SK-N-SH treated with all-trans-retinoic acid at 6 μM for 48 hours (cell line): ENCODE measurements around the gene PPY.

ENCODE experiments used
- ATAC-seq: fragments of 200-7000 bp; cut with Tn5 transposase; 3 replicates; pipeline ENCODE4 v1.9.1; 2020; ENCODE audit warnings: mild to moderate bottlenecking, moderate library complexity
- ARNTL ChIP-seq: fragments of 450-650 bp; formaldehyde crosslinking; IDR thresholded peaks from 2 replicates; pipeline ENCODE4 v1.5.0; 2020; ENCODE audit warnings: low read depth, mild to moderate bottlenecking, moderate library complexity, borderline replicate concordance
- BACH2 ChIP-seq: fragments of 250-450 bp; sonication (Bioruptor Pico); IDR thresholded peaks from 2 replicates; pipeline ENCODE4 v1.9.0; 2021; ENCODE audit warnings: mild to moderate bottlenecking, borderline replicate concordance
- CREB5 ChIP-seq: fragments of 250-450 bp; sonication (Bioruptor Pico); IDR thresholded peaks from 2 replicates; pipeline ENCODE4 v1.5.1; 2020; ENCODE audit warnings: low read depth, mild to moderate bottlenecking, moderate library complexity
- CSDC2 ChIP-seq: fragments of 250-450 bp; sonication (Bioruptor Pico); IDR thresholded peaks from 2 replicates; pipeline ENCODE4 v1.5.0; 2020; ENCODE audit warnings: mild to moderate bottlenecking, moderate library complexity
- CSRNP3 ChIP-seq: fragments of 250-450 bp; sonication (Bioruptor Pico); IDR thresholded peaks from 2 replicates; pipeline ENCODE4 v1.5.1; 2021; ENCODE audit warnings: mild to moderate bottlenecking, moderate library complexity
- ESRRG ChIP-seq: fragments of 250-450 bp; sonication (Bioruptor Pico); IDR thresholded peaks from 2 replicates; pipeline ENCODE4 v1.6.1; 2021; ENCODE audit warnings: mild to moderate bottlenecking
- GLIS3 ChIP-seq: fragments of 250-450 bp; sonication (Bioruptor Pico); IDR thresholded peaks from 2 replicates; pipeline ENCODE4 v1.5.0; 2020; ENCODE audit warnings: mild to moderate bottlenecking, moderate library complexity
- ISL1 ChIP-seq: fragments of 250-450 bp; sonication (Bioruptor Pico); IDR thresholded peaks from 2 replicates; pipeline ENCODE4 v2.1.2; 2022; ENCODE audit warnings: mild to moderate bottlenecking, moderate library complexity
- OSR1 ChIP-seq: fragments of 250-450 bp; sonication (Bioruptor Pico); IDR thresholded peaks from 2 replicates; pipeline ENCODE4 v1.8.0; 2022; ENCODE audit warnings: moderate library complexity, mild to moderate bottlenecking, inconsistent platforms
- PATZ1 ChIP-seq: fragments of 250-450 bp; sonication (Bioruptor Pico); IDR thresholded peaks from 2 replicates; pipeline ENCODE4 v1.8.0; 2020; ENCODE audit warnings: mild to moderate bottlenecking, moderate library complexity, borderline replicate concordance
- POU6F1 ChIP-seq: fragments of 250-450 bp; sonication (Bioruptor Pico); IDR thresholded peaks from 2 replicates; pipeline ENCODE4 v1.8.0; 2021; ENCODE audit warnings: low read depth, mild to moderate bottlenecking, moderate library complexity, borderline replicate concordance
- PPARA ChIP-seq: fragments of 250-450 bp; sonication (Bioruptor Pico); IDR thresholded peaks from 2 replicates; pipeline ENCODE4 v1.5.0; 2020; ENCODE audit warnings: mild to moderate bottlenecking, borderline replicate concordance
- RARB ChIP-seq: fragments of 250-450 bp; sonication (Bioruptor Pico); IDR thresholded peaks from 2 replicates; pipeline ENCODE4 v1.8.0; 2021; ENCODE audit warnings: mild to moderate bottlenecking, moderate library complexity
- SNAI2 ChIP-seq: fragments of 250-450 bp; sonication (Bioruptor Pico); IDR thresholded peaks from 2 replicates; pipeline ENCODE4 v1.5.0; 2020; ENCODE audit warnings: mild to moderate bottlenecking, moderate library complexity
- TCF4 ChIP-seq: fragments of 250-450 bp; sonication (Bioruptor Pico); IDR thresholded peaks from 2 replicates; pipeline ENCODE4 v1.8.0; 2021; ENCODE audit warnings: mild to moderate bottlenecking, moderate library complexity, borderline replicate concordance
- TOX ChIP-seq: fragments of 250-450 bp; sonication (Bioruptor Pico); IDR thresholded peaks from 2 replicates; pipeline ENCODE4 v1.8.0; 2021; ENCODE audit warnings: mild to moderate bottlenecking, moderate library complexity, borderline replicate concordance
- TSHZ2 ChIP-seq: fragments of 250-450 bp; sonication (Bioruptor Pico); IDR thresholded peaks from 2 replicates; pipeline ENCODE4 v1.5.0; 2020; ENCODE audit warnings: mild to moderate bottlenecking, moderate library complexity
- ZC3H10 ChIP-seq: fragments of 250-450 bp; sonication (Bioruptor Pico); IDR thresholded peaks from 2 replicates; pipeline ENCODE4 v1.5.1; 2021; ENCODE audit warnings: mild to moderate bottlenecking, moderate library complexity
- ZFP3 ChIP-seq: fragments of 250-450 bp; sonication (Bioruptor Pico); IDR thresholded peaks from 2 replicates; pipeline ENCODE4 v1.5.0; 2020; ENCODE audit warnings: mild to moderate bottlenecking, moderate library complexity
- ZFP30 ChIP-seq: fragments of 450-650 bp; formaldehyde crosslinking; IDR thresholded peaks from 2 replicates; pipeline ENCODE4 v1.5.0; 2022; ENCODE audit warnings: mild to moderate bottlenecking, moderate library complexity
- ZNF565 ChIP-seq: fragments of 450-650 bp; formaldehyde crosslinking; conservative IDR thresholded peaks from 2 replicates; pipeline ENCODE4 v1.5.0; 2020; ENCODE audit warnings: low read depth, mild to moderate bottlenecking, moderate library complexity
- ZNF70 ChIP-seq: fragments of 450-650 bp; formaldehyde crosslinking; IDR thresholded peaks from 2 replicates; pipeline ENCODE4 v1.5.0; 2020; ENCODE audit warnings: mild to moderate bottlenecking, moderate library complexity
- ZNF8 ChIP-seq: fragments of 450-650 bp; formaldehyde crosslinking; IDR thresholded peaks from 2 replicates; pipeline ENCODE4 v1.5.0; 2020; ENCODE audit warnings: mild to moderate bottlenecking, moderate library complexity

The PPY gene

GRCh38 chr17:43942051-43942685 lies at the start of gene PPY:
Gene PPY (minus strand): TSS chr17:43942476. CDS start chr17:43941654, 822 bp downstream.
- TF ChIP-seq ZFP30 (CRISPR knock-in tag) (no peak), PPARA (CRISPR knock-in tag) (no peak), ZC3H10 (CRISPR knock-in tag) (no peak), ZNF70 (CRISPR knock-in tag) (no peak), CSRNP3 (CRISPR knock-in tag) (no peak), POU6F1 (CRISPR knock-in tag) (no peak), ISL1 (CRISPR knock-in tag) (no peak), CSDC2 (CRISPR knock-in tag) (no peak), ZNF565 (CRISPR knock-in tag) (no peak), TCF4 (CRISPR knock-in tag) (no peak), CREB5 (CRISPR knock-in tag) (no peak), OSR1 (CRISPR knock-in tag) (no peak), SNAI2 (CRISPR knock-in tag) (no peak), RARB (CRISPR knock-in tag) (no peak), BACH2 (CRISPR knock-in tag) (no peak)
- TF ChIP-seq, all 23 proteins: peak for 0
- no peak for ATAC-seq

GRCh38 chr17:43988301-43988700 lies 46.0 kb upstream of the PPY start:
- no peak for ATAC-seq
- TF ChIP-seq TSHZ2 (CRISPR knock-in tag) (no peak), GLIS3 (CRISPR knock-in tag) (no peak), BACH2 (CRISPR knock-in tag) (no peak), TCF4 (CRISPR knock-in tag) (no peak), ZFP3 (no peak), TOX (CRISPR knock-in tag) (no peak), ESRRG (no peak), ZC3H10 (CRISPR knock-in tag) (no peak), OSR1 (CRISPR knock-in tag) (no peak), ZNF70 (CRISPR knock-in tag) (no peak), ARNTL (CRISPR knock-in tag) (no peak), ZNF8 (CRISPR knock-in tag) (no peak), PATZ1 (CRISPR knock-in tag) (no peak), POU6F1 (CRISPR knock-in tag) (no peak), PPARA (CRISPR knock-in tag) (no peak), ZFP30 (CRISPR knock-in tag) (no peak)
